Stimulated activated CD8-positive, alpha-beta memory T cell treated with anti-CD3 and anti-CD28 coated beads, Interleukin-7, amount 100 ng/mL, for 48 hours (primary cell): ENCODE measurements around the gene EAF1.
"Not testable (repeated sequence)": the region's sequence is repeated elsewhere in the genome, so short reads cannot be mapped to it uniquely, and the experiment has no call there.

Experiments used
- DNase-seq, 2 donors: peaks; one replicate each; pipeline ENCODE4 v3.0.0-alpha.2; 2020; ENCODE audit warnings: low read depth in 1 of 2; ENCODE audit errors: extremely low read depth in 1 of 2

EAF1 gene

GRCh38 chr3:15477951-15478639, 50.7 kb downstream of the EAF1 start:
- no peak for DNase-seq

GRCh38 chr3:15478640-15478979, 51.2 kb downstream of the EAF1 start:
- DNase-seq = no peak

DNA sequence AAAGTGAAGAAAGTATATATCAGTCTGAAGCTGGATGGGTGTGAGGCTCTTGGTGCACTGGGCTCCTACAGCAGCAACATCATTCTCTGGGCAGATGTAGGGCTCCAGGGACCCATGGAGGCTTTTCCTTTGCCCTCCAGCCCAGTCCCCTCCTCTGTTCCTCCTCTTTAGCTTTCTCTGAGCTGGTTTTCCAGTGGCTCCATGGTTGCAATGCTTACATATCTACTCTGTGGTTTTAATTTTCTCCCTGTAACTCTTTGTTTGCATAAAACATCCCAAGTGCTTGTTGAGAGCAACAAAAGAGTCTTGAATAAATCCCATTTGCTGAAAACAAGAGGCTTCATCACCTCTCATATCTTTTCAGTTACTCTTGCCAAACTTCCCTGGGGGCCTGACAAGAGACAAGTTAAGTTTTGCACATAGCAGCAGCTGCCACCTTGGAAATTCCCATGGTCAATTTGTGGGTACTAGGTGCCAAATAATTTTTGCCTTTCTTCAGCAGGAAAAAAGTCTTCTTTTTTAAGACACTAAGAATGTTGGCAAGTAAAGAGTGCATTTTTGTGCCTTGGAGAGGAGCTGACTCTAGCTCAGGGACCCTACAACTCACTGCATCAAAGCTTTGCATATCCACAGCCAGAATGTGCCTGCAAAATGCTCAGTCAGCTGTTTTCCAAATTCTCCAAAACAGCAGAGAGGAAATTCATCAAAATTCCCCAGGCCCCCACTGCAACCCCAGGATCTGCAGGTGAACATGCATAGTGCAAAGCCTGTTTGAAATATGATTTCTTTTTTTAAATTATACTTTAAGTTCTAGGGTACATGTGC, 52.2 kb downstream of the EAF1 start:
- no peak for DNase-seq

DNA sequence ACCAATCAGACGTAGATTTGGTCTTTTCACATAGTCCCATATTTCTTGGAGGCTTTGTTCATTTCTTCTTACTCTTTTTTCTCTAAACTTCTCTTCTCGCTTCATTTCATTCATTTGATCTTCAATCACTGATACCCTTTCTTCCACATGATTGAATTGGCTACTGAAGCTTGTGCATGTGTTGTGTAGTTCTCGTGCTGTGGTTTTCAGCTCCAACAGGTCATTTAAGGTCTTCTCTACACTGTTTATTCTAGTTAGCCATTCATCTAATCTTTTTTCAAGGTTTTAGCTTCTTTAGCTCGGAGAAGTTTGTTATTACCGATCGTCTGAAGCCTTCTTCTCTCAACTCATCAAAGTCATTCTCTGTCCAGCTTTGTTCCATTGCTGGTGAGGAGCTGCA, 57.2 kb downstream of the EAF1 start:
- not testable (repeated sequence) for DNase-seq

GRCh38 chr3:15486020-15486419, 58.6 kb downstream of the EAF1 start:
- DNase-seq = no peak

GRCh38 chr3:15486979-15487378, 59.6 kb downstream of the EAF1 start:
- DNase-seq = no peak

GRCh38 chr3:15488002-15488401, 60.6 kb downstream of the EAF1 start:
- no peak for DNase-seq

GRCh38 chr3:15490158-15490557, 62.8 kb downstream of the EAF1 start:
- no peak for DNase-seq

DNA sequence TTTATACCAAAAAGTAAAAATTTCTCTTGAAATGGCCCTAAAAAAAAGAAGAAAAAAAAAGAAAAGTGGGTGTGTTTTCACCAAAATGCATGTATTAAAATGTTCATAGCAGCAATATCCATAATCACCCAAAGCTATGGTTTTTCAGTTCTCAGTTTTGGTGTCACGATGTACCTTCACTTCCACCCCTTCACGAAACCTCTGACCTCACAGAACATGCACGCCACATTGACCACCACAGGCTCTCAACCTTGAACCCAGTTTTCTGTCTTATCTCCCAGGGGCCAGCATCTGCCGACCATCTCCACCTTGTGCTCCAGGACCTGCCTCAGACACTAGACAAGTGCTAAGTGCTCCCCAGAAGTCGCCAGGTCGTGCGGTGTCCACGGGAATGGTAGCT, 63.7 kb downstream of the EAF1 start:
- no peak for DNase-seq
